MM.1S (cell line): Measurements from ENCODE around the gene PTCHD1.

Experiments used
- DNase-seq: peaks from one replicate; pipeline ENCODE4 v3.0.0-alpha.2; 2015
- H2AFZ ChIP-seq: fragments of 300-600 bp; sonication (generic); 2 replicates; pipeline ENCODE4 v1.6.0; 2016; ENCODE audit warnings: antibody characterized with exemption, low read length
- H3F3A ChIP-seq: fragments of 300-600 bp; sonication (generic); 2 replicates; pipeline ENCODE4 v1.6.1; 2016; ENCODE audit warnings: mild to moderate bottlenecking, antibody characterized with exemption, low read length, moderate library complexity, mixed read lengths; ENCODE audit not compliant: insufficient read depth
- H3K27ac ChIP-seq: fragments of 300-600 bp; sonication (generic); 2 replicates; pipeline ENCODE4 v1.5.1; 2016; ENCODE audit warnings: mild to moderate bottlenecking, low read length
- H3K27me3 ChIP-seq: fragments of 300-600 bp; sonication (generic); replicated peaks from 2 replicates; pipeline ENCODE4 v1.6.0; 2016; ENCODE audit warnings: low read length; ENCODE audit not compliant: insufficient read depth
- H3K36me3 ChIP-seq: fragments of 300-600 bp; sonication (generic); replicated peaks from 2 replicates; pipeline ENCODE4 v1.6.1; 2016; ENCODE audit warnings: mild to moderate bottlenecking, low read length, mixed read lengths; ENCODE audit not compliant: insufficient read depth
- H3K4me1 ChIP-seq: fragments of 300-600 bp; sonication (generic); 2 replicates; pipeline ENCODE4 v1.6.1; 2016; ENCODE audit warnings: low read length, mixed read lengths
- H3K4me2 ChIP-seq: fragments of 300-600 bp; sonication (generic); 2 replicates; pipeline ENCODE4 v1.6.0; 2016; ENCODE audit warnings: low read depth, low read length
- H3K4me3 ChIP-seq: fragments of 300-600 bp; sonication (generic); 2 replicates; pipeline ENCODE4 v1.5.1; 2016; ENCODE audit warnings: low read length, mixed read lengths
- H3K79me2 ChIP-seq: fragments of 300-600 bp; sonication (generic); 2 replicates; pipeline ENCODE4 v1.6.1; 2016; ENCODE audit warnings: mixed run types, low read length, mixed read lengths
- H3K9ac ChIP-seq: fragments of 300-600 bp; sonication (generic); 2 replicates; pipeline ENCODE4 v1.6.1; 2016; ENCODE audit warnings: low read length, mixed read lengths
- H3K9me2 ChIP-seq: fragments of 300-600 bp; sonication (generic); replicated peaks from 2 replicates; pipeline ENCODE4 v1.6.1; 2016; ENCODE audit warnings: mild to moderate bottlenecking, low read length, mixed read lengths; ENCODE audit not compliant: insufficient read depth
- H3K9me3 ChIP-seq: fragments of 300-600 bp; sonication (generic); replicated peaks from 2 replicates; pipeline ENCODE4 v1.6.1; 2016; ENCODE audit warnings: mild to moderate bottlenecking, low read length, mixed read lengths; ENCODE audit not compliant: insufficient read depth
- H4K20me1 ChIP-seq: fragments of 300-600 bp; sonication (generic); 2 replicates; pipeline ENCODE4 v1.6.1; 2016; ENCODE audit warnings: mild to moderate bottlenecking, low read length, moderate library complexity, mixed read lengths; ENCODE audit not compliant: insufficient read depth
- EZH2 ChIP-seq: fragments of 300-600 bp; sonication (generic); optimal IDR thresholded peaks from 2 replicates; pipeline ENCODE3; 2017; ENCODE audit warnings: low read depth, mild to moderate bottlenecking, antibody characterized with exemption, low read length, mixed read lengths
- EZH2phosphoT487 ChIP-seq: fragments of 300-600 bp; sonication (generic); IDR thresholded peaks from 2 replicates; pipeline ENCODE4 v1.6.1; 2018; ENCODE audit warnings: antibody characterized with exemption, low read length
- TF ChIP-seq, protein P1 (sequence below): fragments of 300-600 bp; sonication (generic); IDR thresholded peaks from 2 replicates; pipeline ENCODE4 v1.5.1; 2016; ENCODE audit warnings: antibody characterized with exemption, low read length, mixed read lengths

The PTCHD1 gene

DNA sequence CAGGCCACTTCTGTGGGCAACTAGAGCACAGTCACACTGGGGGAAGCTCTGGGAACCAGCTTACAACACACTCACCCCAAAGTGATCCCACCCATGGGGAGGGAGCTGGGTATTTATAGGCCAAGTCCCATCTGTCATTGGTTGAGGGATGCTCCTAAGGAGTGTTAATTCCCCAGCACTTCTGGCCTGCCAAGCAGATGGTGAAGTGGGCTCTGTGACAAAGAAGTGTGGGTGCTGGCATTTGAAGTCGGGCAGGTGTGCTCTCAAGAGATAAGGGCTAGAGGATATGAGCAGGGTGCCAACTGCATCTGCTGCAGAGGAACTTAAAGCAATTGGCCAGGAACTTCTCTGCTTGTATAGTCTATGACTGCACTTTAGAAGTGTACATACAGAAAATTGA, 30.9 kb downstream of the PTCHD1 start:
- H2AFZ ChIP-seq, result no peak overlapping the region
- TF ChIP-seq, protein P1, sequence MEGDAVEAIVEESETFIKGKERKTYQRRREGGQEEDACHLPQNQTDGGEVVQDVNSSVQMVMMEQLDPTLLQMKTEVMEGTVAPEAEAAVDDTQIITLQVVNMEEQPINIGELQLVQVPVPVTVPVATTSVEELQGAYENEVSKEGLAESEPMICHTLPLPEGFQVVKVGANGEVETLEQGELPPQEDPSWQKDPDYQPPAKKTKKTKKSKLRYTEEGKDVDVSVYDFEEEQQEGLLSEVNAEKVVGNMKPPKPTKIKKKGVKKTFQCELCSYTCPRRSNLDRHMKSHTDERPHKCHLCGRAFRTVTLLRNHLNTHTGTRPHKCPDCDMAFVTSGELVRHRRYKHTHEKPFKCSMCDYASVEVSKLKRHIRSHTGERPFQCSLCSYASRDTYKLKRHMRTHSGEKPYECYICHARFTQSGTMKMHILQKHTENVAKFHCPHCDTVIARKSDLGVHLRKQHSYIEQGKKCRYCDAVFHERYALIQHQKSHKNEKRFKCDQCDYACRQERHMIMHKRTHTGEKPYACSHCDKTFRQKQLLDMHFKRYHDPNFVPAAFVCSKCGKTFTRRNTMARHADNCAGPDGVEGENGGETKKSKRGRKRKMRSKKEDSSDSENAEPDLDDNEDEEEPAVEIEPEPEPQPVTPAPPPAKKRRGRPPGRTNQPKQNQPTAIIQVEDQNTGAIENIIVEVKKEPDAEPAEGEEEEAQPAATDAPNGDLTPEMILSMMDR, result no peak
- TF ChIP-seq EZH2phosphoT487 (no peak), EZH2 (no peak)
- no peak overlapping the region for H3K27ac ChIP-seq
- no peaks in the 10 kb centered on the region for H3K9me3 ChIP-seq
- no peak for DNase-seq
- H3K27me3 ChIP-seq, result no peaks in the 10 kb centered on the region
- H3K9ac ChIP-seq, result no peak overlapping the region
- H3K4me1 ChIP-seq, result no peaks in the 10 kb centered on the region
- no peaks in the 10 kb centered on the region for H4K20me1 ChIP-seq
- no peaks in the 10 kb centered on the region for H3F3A ChIP-seq
- no peak overlapping the region for H3K4me3 ChIP-seq
- H3K36me3 ChIP-seq, result no peaks in the 10 kb centered on the region
- H3K9me2 ChIP-seq, result no peaks in the 10 kb centered on the region
- no peak overlapping the region for H3K4me2 ChIP-seq
- H3K79me2 ChIP-seq, result no peaks in the 10 kb centered on the region

DNA sequence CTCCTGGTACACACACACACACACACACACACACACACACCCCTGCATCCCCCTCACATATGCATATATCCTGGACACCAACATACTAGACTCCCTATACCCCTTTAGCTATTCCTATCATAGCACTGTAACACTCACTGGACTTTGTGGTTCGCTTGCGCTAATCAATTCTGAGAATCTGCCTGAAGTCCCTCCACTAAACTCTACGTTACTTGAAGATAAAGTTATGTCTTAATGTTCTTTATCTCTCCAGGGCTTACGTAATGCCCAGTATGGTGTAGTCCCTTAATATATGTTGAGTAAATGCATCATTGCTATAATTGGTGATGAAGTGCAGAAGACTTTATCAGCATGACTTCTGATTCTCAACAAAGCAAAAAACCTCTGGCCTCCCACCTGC, 32.3 kb downstream of the PTCHD1 start:
- no peak overlapping the region for H3K4me3 ChIP-seq

DNA sequence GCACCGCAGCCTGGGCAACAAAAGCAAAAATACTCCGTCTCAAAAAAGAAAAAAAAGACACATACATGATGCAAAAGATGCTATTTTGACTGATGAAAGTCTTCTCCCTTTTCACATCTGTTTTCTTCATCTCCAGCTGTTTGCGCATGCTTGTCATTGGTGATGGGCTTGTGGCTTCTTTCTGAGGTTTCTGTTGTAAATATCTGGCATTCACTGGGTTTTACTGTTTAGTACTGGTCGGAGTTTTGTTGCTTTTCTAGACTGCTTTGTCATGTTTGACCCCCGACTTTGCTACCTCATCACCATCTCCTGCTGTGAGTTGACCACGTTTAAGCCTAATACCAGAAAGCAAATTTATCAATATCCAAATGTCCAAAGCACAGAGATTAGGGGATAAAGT, 34.4 kb downstream of the PTCHD1 start:
- no peak for TF ChIP-seq EZH2
- no peak for TF ChIP-seq EZH2phosphoT487
- TF ChIP-seq, protein P1, result no peak
- H3K4me2 ChIP-seq, result no peak overlapping the region
- H2AFZ ChIP-seq, result no peak overlapping the region
- no peaks in the 10 kb centered on the region for H3K9me2 ChIP-seq
- H3F3A ChIP-seq, result no peaks in the 10 kb centered on the region
- H3K9ac ChIP-seq, result no peak overlapping the region
- no peaks in the 10 kb centered on the region for H3K9me3 ChIP-seq
- no peak overlapping the region for H3K4me3 ChIP-seq
- H3K27me3 ChIP-seq, result no peaks in the 10 kb centered on the region
- no peak overlapping the region for H3K27ac ChIP-seq
- no peak for DNase-seq
- no peaks in the 10 kb centered on the region for H3K79me2 ChIP-seq
- H3K36me3 ChIP-seq, result no peaks in the 10 kb centered on the region
- H4K20me1 ChIP-seq, result no peaks in the 10 kb centered on the region
- no peaks in the 10 kb centered on the region for H3K4me1 ChIP-seq

More for the DNA sequence above, 32.3 kb downstream of the PTCHD1 start:
- H3K36me3 ChIP-seq, result no peaks in the 10 kb centered on the region
- no peaks in the 10 kb centered on the region for H3K27me3 ChIP-seq
- no peaks in the 10 kb centered on the region for H3F3A ChIP-seq
- H3K27ac ChIP-seq, result no peak overlapping the region
- H4K20me1 ChIP-seq, result no peaks in the 10 kb centered on the region
- TF ChIP-seq, protein P1, result no peak
- TF ChIP-seq EZH2 (no peak), EZH2phosphoT487 (no peak)
- H2AFZ ChIP-seq, result no peak overlapping the region
- H3K9ac ChIP-seq, result no peak overlapping the region
- no peaks in the 10 kb centered on the region for H3K9me2 ChIP-seq
- no peaks in the 10 kb centered on the region for H3K4me1 ChIP-seq
- no peaks in the 10 kb centered on the region for H3K79me2 ChIP-seq
- H3K4me2 ChIP-seq, result no peak overlapping the region
- DNase-seq, result no peak
- H3K9me3 ChIP-seq, result no peaks in the 10 kb centered on the region
